ENCODE measurements around the gene CCL23.
"Not testable (repeated sequence)": the region's sequence is repeated elsewhere in the genome, so short reads cannot be mapped to it uniquely, and the experiment has no call there.

The CCL23 gene

DNA sequence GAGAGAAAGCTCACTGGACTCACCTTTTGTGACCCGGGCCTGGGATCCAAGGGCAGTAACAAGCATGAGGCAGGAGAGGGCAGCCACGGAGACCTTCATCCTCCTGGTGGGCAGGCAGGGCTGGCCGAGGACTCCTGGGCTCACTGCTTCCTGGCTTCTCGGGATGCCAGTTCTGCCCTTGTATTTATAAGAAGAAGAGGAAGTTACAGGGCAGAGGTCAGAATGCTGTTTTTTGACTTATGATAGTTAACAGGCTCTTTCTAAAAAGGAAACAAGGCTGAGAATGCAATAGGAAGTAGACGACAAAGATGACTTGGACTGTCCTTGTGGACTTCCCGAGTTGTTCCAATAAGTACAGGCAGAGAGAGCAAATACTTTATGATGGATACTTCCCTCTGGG is at the start of gene CCL23:
CCL23 (minus strand) TSS at position 174 of the 400 bp plus-strand sequence; CDS start at position 99, 75 bp downstream.
- no peak for DNase-seq

GRCh38 chr17:36066365-36066985 is 48.7 kb upstream of the CCL23 start:
- no peak for DNase-seq

DNA sequence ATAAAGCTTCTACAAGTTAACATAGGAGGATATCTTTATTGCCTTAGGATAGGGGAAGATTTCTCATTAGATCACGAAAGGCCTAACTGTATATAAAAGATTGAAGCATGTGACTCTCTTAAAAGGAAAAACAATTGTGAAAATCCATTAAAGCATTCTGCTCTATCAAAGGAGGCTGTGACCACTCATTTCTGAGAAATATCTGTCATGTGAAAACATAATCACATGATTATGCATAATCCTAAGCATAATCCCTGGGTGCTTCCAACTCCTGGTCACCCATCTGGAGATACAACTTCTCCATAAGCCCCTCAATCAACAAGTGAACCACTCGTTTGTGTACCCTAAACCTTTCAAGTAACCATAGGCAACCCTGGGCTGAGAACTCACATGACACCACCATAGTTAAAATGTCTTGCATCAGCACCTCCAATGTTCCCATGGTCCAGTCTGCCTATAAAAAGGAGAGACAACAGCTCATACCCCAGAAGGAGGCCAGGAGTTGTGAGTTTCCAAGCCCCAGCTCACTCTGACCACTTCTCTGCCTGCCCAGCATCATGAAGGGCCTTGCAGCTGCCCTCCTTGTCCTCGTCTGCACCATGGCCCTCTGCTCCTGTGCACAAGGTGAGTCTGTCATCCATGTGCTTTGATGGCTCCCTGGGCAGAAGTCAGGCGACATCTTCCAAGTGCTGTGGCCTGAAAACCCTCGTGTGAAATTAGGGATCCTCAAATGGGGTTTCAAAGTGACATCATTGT is 46.2 kb upstream of the CCL23 start, which contains the start of gene CCL18:
CCL18 (plus strand) TSS at position 487 of the 756 bp plus-strand sequence; CDS start at position 558, 71 bp downstream.
- DNase-seq, result no peak

- no peak for DNase-seq
Observed at GRCh38 chr17:36060816-36061215, 43.0 kb upstream of the CCL23 start.

- no peak for DNase-seq
Observed at GRCh38 chr17:36059406-36059805, 41.6 kb upstream of the CCL23 start.

- no peak for DNase-seq
Observed at GRCh38 chr17:36057911-36058310, 40.1 kb upstream of the CCL23 start.

GRCh38 chr17:36055921-36056520 is 38.2 kb upstream of the CCL23 start:
- DNase-seq, result no peak

GRCh38 chr17:36055171-36055570 is 37.4 kb upstream of the CCL23 start:
- DNase-seq, result no peak

GRCh38 chr17:36049643-36050042 is 31.9 kb upstream of the CCL23 start:
- no peak for DNase-seq

- DNase-seq, result no peak
Observed at GRCh38 chr17:36048066-36048465, 30.3 kb upstream of the CCL23 start.

GRCh38 chr17:36036235-36036634 is 18.5 kb upstream of the CCL23 start:
- DNase-seq, result no peak

DNA sequence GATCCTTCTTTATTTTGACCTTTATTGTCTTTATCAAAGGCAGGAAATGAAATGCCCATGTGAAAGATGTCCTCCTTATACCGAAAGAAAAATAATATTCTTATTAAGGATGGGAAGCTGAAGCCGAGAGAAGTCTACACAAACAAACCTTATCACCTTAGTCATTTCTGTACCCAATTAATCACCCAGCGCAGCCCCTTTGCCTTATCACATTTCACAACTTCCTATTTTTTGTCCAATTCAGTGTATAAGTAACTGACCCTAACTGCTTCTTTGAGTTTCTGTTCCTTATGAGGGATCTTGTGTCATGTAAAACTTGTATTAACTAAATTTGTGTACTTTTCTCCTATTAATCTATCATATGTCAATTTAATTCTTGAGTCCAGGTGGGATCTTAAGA is 16.4 kb upstream of the CCL23 start:
- no peak for DNase-seq

DNA sequence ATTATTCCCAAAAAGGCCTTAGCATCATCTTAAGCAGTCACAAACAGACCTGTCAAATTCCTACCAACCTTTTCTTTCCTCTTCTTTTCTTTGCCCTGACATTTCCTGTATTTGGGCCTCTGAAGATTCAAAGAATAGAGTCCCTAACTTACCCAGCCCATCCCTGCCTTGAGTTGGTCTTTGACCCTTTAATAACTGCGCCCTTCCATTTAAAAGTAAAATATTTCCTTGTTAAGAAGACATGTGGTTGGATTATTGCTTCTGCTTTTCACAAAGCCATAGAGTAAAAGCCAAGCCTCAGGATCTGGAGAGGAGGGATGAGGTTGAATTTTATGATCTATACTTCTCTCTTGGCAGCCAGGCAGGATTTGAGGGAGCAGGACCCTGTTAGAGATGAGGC is 13.2 kb upstream of the CCL23 start:
- no peak for DNase-seq

DNA sequence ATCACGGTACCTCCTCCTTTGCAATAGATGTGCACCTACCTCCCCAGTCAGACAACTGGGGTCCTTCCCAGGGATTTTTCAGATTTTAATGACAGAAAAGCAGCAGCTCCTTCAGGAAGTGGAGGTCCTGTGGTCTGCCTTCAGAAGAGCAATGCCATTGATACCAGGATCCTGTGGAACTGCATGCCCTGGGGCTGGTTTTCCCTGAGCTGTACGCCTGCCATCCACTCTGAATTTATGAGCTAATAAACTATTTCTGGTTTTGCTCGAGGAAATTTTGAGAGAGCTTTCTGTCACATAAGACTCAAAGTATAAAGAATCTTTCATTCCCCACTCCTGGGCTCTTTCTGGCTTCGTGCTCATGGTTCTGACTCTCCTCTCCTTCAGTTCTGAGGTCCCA is 10.0 kb upstream of the CCL23 start:
- DNase-seq, result no peak

GRCh38 chr17:36024106-36024869 is 6.5 kb upstream of the CCL23 start:
- DNase-seq, result no peak

DNA sequence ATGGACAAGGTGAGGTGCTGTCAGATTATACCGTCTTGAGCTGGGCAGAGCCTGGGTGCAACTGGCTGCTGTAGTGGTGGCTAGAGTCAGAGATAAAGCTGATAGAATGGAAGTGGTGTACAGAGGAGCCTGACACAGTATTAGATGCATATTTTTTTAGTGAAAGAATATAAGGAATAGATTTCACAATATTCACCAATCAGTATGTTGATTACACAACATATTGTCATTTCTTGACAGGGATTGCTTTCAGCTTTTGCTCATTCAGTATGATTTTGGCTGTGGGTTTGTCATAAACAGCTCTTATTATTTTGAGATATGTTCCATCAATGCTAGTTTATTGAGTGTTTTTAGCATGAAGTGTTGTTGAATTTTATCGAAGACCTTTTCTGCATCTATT is 1.7 kb upstream of the CCL23 start:
- DNase-seq, result no peak

DNA sequence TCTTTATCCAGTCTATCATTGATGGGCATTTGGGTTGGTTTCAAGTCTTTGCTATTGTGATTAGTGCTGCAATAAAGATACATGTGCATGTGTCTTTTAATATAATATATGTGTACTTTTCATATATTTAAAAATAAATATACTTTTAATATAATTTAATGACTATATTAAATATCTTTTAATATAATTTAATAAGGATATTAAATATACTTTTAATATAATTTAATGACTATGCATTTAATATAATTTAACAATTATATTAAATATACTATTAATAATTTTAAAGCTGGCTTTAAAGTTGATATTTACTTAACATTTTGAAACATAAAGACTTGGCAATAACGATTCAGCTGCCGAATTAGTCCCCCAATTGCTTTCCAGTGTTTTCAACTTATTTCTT is 1.2 kb downstream of the CCL23 start:
- DNase-seq, result no peak

DNA sequence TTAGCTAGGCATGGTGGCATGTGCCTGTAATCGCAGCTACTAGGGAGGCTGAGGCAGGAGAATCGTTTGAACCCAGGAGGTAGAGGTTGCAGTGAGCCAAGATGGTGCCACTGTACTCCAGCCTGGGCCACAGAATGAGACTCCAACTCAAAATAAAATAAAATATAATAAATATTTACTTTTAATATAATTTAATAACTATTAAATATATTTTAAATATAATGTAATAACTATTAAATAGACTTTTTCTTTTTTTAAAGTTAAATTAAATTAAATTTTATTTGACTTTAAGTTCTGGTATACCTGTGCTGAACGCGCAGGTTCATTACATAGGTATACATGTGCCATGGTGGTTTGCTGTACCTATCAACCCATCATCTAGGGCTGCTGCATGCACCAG is 1.9 kb downstream of the CCL23 start:
- DNase-seq, result not testable (repeated sequence)

GRCh38 chr17:36014946-36015345 is 2.8 kb downstream of the CCL23 start:
- no peak for DNase-seq

GRCh38 chr17:36011201-36011600 is 6.6 kb downstream of the CCL23 start:
- DNase-seq, result no peak

- peak; percentile 53 for DNase-seq
Observed at GRCh38 chr17:36008998-36009665, 8.6 kb downstream of the CCL23 start.

GRCh38 chr17:36004594-36005108 is 13.1 kb downstream of the CCL23 start:
- no peak for DNase-seq

DNA sequence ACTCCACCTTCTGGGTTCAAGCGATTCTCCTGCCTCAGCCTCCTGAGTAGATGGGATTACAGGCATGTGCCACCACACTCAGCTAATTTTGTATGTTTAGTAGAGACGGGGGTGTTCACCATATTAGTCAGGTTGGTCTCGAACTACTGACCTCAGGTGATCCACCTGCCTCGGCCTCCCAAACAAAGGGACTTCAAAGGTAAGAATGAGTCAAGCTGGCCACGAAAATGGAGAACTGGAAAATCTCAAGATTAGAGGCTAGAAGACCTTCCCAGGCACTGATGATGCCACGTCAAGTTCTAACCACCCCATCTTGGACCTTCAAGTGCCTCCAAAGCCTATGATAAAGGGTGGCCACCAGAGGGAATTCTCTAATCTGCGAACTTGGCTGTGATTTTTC is 15.1 kb downstream of the CCL23 start:
- DNase-seq, result no peak
